ENCODE data around the gene OR56B1.
"Not testable (repeated sequence)": the region's sequence is repeated elsewhere in the genome, so short reads cannot be mapped to it uniquely, and the experiment has no call there.

Gene OR56B1

GRCh38 chr11:5736396-5736795 is at the start of gene OR56B1:
OR56B1 (plus strand) TSS chr11:5736448; CDS start chr11:5736517, 69 bp downstream.
- no peak for DNase-seq (ENCODE audit: low read depth in 2 of 2)

GRCh38 chr11:5688482-5688881 is 47.8 kb upstream of the OR56B1 start:
- no peak for DNase-seq (ENCODE audit: low read depth in 2 of 2)

GRCh38 chr11:5689551-5689983 is 46.7 kb upstream of the OR56B1 start, which contains the start of gene TRIM22:
TRIM22 (plus strand) TSS chr11:5689790; CDS start chr11:5696233, 6,443 bp downstream.
- DNase-seq (ENCODE audit: low read depth in 2 of 2) = peak in 1 of 2 donors; percentile 19

GRCh38 chr11:5690216-5690615 is 46.0 kb upstream of the OR56B1 start:
- DNase-seq (ENCODE audit: low read depth in 2 of 2) = no peak

- DNase-seq (ENCODE audit: low read depth in 2 of 2) = no peak
These were observed 45.5 kb upstream of the OR56B1 start for GRCh38 chr11:5690736-5691135.

- DNase-seq (ENCODE audit: low read depth in 2 of 2) = not testable (repeated sequence)
These were observed 44.8 kb upstream of the OR56B1 start for GRCh38 chr11:5691238-5691963.

GRCh38 chr11:5691964-5692361 is 44.3 kb upstream of the OR56B1 start:
- DNase-seq (ENCODE audit: low read depth in 2 of 2) = no peak

GRCh38 chr11:5694642-5695041 is 41.6 kb upstream of the OR56B1 start:
- no peak for DNase-seq (ENCODE audit: low read depth in 2 of 2)

GRCh38 chr11:5695580-5695979 is 40.7 kb upstream of the OR56B1 start:
- no peak for DNase-seq (ENCODE audit: low read depth in 2 of 2)

- DNase-seq (ENCODE audit: low read depth in 2 of 2) = no peak
These were observed 40.0 kb upstream of the OR56B1 start for GRCh38 chr11:5696210-5696609.

- DNase-seq (ENCODE audit: low read depth in 2 of 2) = no peak
These were observed 38.0 kb upstream of the OR56B1 start for GRCh38 chr11:5698281-5698680.

GRCh38 chr11:5700421-5701054 is 35.7 kb upstream of the OR56B1 start:
- DNase-seq (ENCODE audit: low read depth in 2 of 2) = no peak

- no peak for DNase-seq (ENCODE audit: low read depth in 2 of 2)
These were observed 35.1 kb upstream of the OR56B1 start for GRCh38 chr11:5701055-5701577.

- no peak for DNase-seq (ENCODE audit: low read depth in 2 of 2)
These were observed 32.3 kb upstream of the OR56B1 start for GRCh38 chr11:5703741-5704536.

GRCh38 chr11:5705688-5706087 is 30.6 kb upstream of the OR56B1 start:
- DNase-seq (ENCODE audit: low read depth in 2 of 2) = no peak

- DNase-seq (ENCODE audit: low read depth in 2 of 2) = no peak
These were observed 23.7 kb upstream of the OR56B1 start for GRCh38 chr11:5712507-5712906.

GRCh38 chr11:5713695-5714094 is 22.6 kb upstream of the OR56B1 start:
- no peak for DNase-seq (ENCODE audit: low read depth in 2 of 2)

GRCh38 chr11:5716518-5716917 is 19.7 kb upstream of the OR56B1 start:
- DNase-seq (ENCODE audit: low read depth in 2 of 2) = not testable (repeated sequence)

- no peak for DNase-seq (ENCODE audit: low read depth in 2 of 2)
These were observed 16.3 kb upstream of the OR56B1 start for GRCh38 chr11:5719703-5720495.

- DNase-seq (ENCODE audit: low read depth in 2 of 2) = no peak
These were observed 13.6 kb upstream of the OR56B1 start for GRCh38 chr11:5722622-5723021.

- no peak for DNase-seq (ENCODE audit: low read depth in 2 of 2)
These were observed 9.9 kb upstream of the OR56B1 start for GRCh38 chr11:5726351-5726750.

Measured in stimulated activated CD8-positive, alpha-beta memory T cell treated with anti-CD3 and anti-CD28 coated beads, Interleukin-7, amount 100 ng/mL, for 1 hour (primary cell).